ENCODE results near the gene ARRB1. TPM values are rescaled to one million over a fixed set of nuclear protein-coding genes. Genes with fewer than 3 reads are reported as not detected.

The ARRB1 gene
- total RNA-seq (10 to 100 TPM; 45.0 to 47.5 TPM), polyA plus RNA-seq (1 to 10 TPM; 6.6 to 7.9 TPM)

- peaks cover 0 to 12% of the 10 kb centered on the region in 2 donors for H3K36me3 Mint-ChIP-seq
- POLR2A ChIA-PET (ENCODE audit: partially characterized antibody) = interaction anchor here (1.2 to 5.0 kb wide), 8 partner anchors 11 to 76 kb away, joined by 4 to 113 read pairs (median 8); partner anchors contain the start of gene RPS3
- peaks cover 40 to 75% (median 58%) of the 10 kb centered on the region in 4 donors for H3K4me1 Mint-ChIP-seq
- H3K36me3 ChIP-seq (ENCODE audit: insufficient read depth, low read length) = no peaks in the 10 kb centered on the region
- H3K4me3 Mint-ChIP-seq = peak within 1 kb of the TSS; percentile 92 to 96 (median 94)
- DNase-seq = no peak
- intact Hi-C loops (cut with micrococcal nuclease) = loop anchor here (2.0 kb wide), 1 partner anchor 23 kb away; no protein-coding TSS in a partner anchor
- H3K27ac ChIP-seq (ENCODE audit: low read depth, low read length) = peak within 1 kb of the TSS; percentile 75
- no peaks in the 10 kb centered on the region for H3K9me3 ChIP-seq (ENCODE audit: control insufficient read depth in 1 of 2, low read length in 2 of 2)
- H3K4me3 ChIP-seq (ENCODE audit: low read length in 2 of 2) = peak within 1 kb of the TSS; percentile 77 to 83
- H3K27me3 ChIP-seq (ENCODE audit: insufficient read depth, low read length) = no peaks in the 10 kb centered on the region
- CTCF ChIA-PET (ENCODE audit: partially characterized antibody) = interaction anchor here (0.6 to 6.6 kb wide), 8 partner anchors 9 to 81 kb away, joined by 3 to 43 read pairs (median 4); no protein-coding TSS in a partner anchor
- H3K9me3 Mint-ChIP-seq = no peaks in the 10 kb centered on the region
- H3K4me1 ChIP-seq (ENCODE audit: insufficient read depth, low read length) = peaks cover 54% of the 10 kb centered on the region
- peak within 1 kb of the TSS; percentile 87 to 98 (median 94) for H3K27ac Mint-ChIP-seq
- no peaks in the 10 kb centered on the region for H3K27me3 Mint-ChIP-seq
Measured at GRCh38 chr11:75351541-75351790, at the start of gene ARRB1. TSS of gene ARRB1 (minus strand) at chr11:75351661. CDS start at chr11:75351607, 54 bp downstream.

- H3K27me3 ChIP-seq (ENCODE audit: insufficient read depth, low read length) = no peaks in the 10 kb centered on the region
- no peaks in the 10 kb centered on the region for H3K9me3 ChIP-seq (ENCODE audit: control insufficient read depth in 1 of 2, low read length in 2 of 2)
- H3K4me3 Mint-ChIP-seq = peak overlapping the region; percentile 88 to 98 (median 96)
- intact Hi-C loops (cut with micrococcal nuclease) = no loop called here
- H3K36me3 Mint-ChIP-seq = peaks cover 42 to 58% of the 10 kb centered on the region in 2 donors
- H3K4me1 ChIP-seq (ENCODE audit: insufficient read depth, low read length) = peaks cover 43% of the 10 kb centered on the region
- no peaks in the 10 kb centered on the region for H3K9me3 Mint-ChIP-seq
- H3K36me3 ChIP-seq (ENCODE audit: insufficient read depth, low read length) = peaks cover 45% of the 10 kb centered on the region
- H3K27me3 Mint-ChIP-seq = peaks cover 0 to 1% of the 10 kb centered on the region in 2 donors
- peak overlapping the region; percentile 96 to 99 (median 98) for H3K27ac Mint-ChIP-seq
- H3K4me1 Mint-ChIP-seq = peaks cover 31 to 57% (median 41%) of the 10 kb centered on the region in 4 donors
- H3K4me3 ChIP-seq (ENCODE audit: low read length in 2 of 2) = peak overlapping the region; percentile 71 to 93
- peak; percentile 37 to 60 (median 45) for DNase-seq
- POLR2A ChIA-PET (ENCODE audit: partially characterized antibody) = interaction anchor here (0.6 to 6.2 kb wide), 26 partner anchors 8 to 451 kb away, joined by 3 to 39 read pairs (median 4); partner anchors contain the start of genes GDPD5, NEU3, SERPINH1 and SPCS2
- CTCF ChIA-PET (ENCODE audit: partially characterized antibody) = interaction anchor here (0.6 to 6.3 kb wide), 21 partner anchors 8 to 133 kb away, joined by 3 to 45 read pairs (median 5); partner anchors contain the start of gene GDPD5
- peak overlapping the region; percentile 83 for H3K27ac ChIP-seq (ENCODE audit: low read depth, low read length)
Measured at GRCh38 chr11:75400146-75400865, 48.8 kb upstream of the ARRB1 start.

- peak within 1 kb of the TSS; percentile 88 to 98 (median 96) for H3K4me3 Mint-ChIP-seq
- peaks cover 37 to 51% of the 10 kb centered on the region in 2 donors for H3K36me3 Mint-ChIP-seq
- H3K4me1 Mint-ChIP-seq = peaks cover 31 to 55% (median 40%) of the 10 kb centered on the region in 4 donors
- H3K27ac ChIP-seq (ENCODE audit: low read depth, low read length) = peak within 1 kb of the TSS; percentile 83
- no peaks in the 10 kb centered on the region for H3K9me3 ChIP-seq (ENCODE audit: control insufficient read depth in 1 of 2, low read length in 2 of 2)
- peaks cover 0 to 1% of the 10 kb centered on the region in 2 donors for H3K27me3 Mint-ChIP-seq
- CTCF ChIA-PET (ENCODE audit: partially characterized antibody) = interaction anchor here (0.6 to 6.3 kb wide), 19 partner anchors 9 to 133 kb away, joined by 3 to 45 read pairs (median 6); partner anchors contain the start of gene GDPD5
- peak within 1 kb of the TSS; percentile 96 to 99 (median 98) for H3K27ac Mint-ChIP-seq
- peaks cover 37% of the 10 kb centered on the region for H3K36me3 ChIP-seq (ENCODE audit: insufficient read depth, low read length)
- H3K9me3 Mint-ChIP-seq = no peaks in the 10 kb centered on the region
- peak; percentile 87 to 89 (median 88) for DNase-seq
- H3K4me1 ChIP-seq (ENCODE audit: insufficient read depth, low read length) = peaks cover 38% of the 10 kb centered on the region
- POLR2A ChIA-PET (ENCODE audit: partially characterized antibody) = interaction anchor here (0.6 to 6.2 kb wide), 24 partner anchors 9 to 451 kb away, joined by 3 to 39 read pairs (median 4); partner anchors contain the start of genes ARRB1, GDPD5, NEU3 and SERPINH1
- H3K4me3 ChIP-seq (ENCODE audit: low read length in 2 of 2) = peak within 1 kb of the TSS; percentile 71 to 93
- H3K27me3 ChIP-seq (ENCODE audit: insufficient read depth, low read length) = no peaks in the 10 kb centered on the region
- intact Hi-C loops (cut with micrococcal nuclease) = loop anchor here (1.0 kb wide), 4 partner anchors 11 to 450 kb away; partner anchors contain the start of genes SPCS2 and XRRA1
Measured at GRCh38 chr11:75399344-75400145, 48.1 kb upstream of the ARRB1 start, which contains the start of gene RPS3. TSS of gene RPS3 (plus strand) at chr11:75399518. CDS start at chr11:75399548, 30 bp downstream.

- Mint-ChIP-seq H3K36me3 (peaks cover 30 to 45% of the 10 kb centered on the region in 2 donors), H3K27me3 (peaks cover 0 to 1% of the 10 kb centered on the region in 2 donors), H3K4me3 (peak overlapping the region in 6 of 8 donors; percentile 88 to 98 (median 96)), H3K9me3 (peaks cover 0 to 2% (median 0%) of the 10 kb centered on the region in 8 donors), H3K27ac (peak overlapping the region; percentile 96 to 99 (median 98)), H3K4me1 (peaks cover 26 to 49% (median 36%) of the 10 kb centered on the region in 4 donors)
- Histone ChIP-seq H3K27ac (ENCODE audit: low read depth, low read length) (no peak overlapping the region), H3K36me3 (ENCODE audit: insufficient read depth, low read length) (peaks cover 31% of the 10 kb centered on the region), H3K4me3 (ENCODE audit: low read length in 2 of 2) (no peak overlapping the region), H3K9me3 (ENCODE audit: control insufficient read depth in 1 of 2, low read length in 2 of 2) (no peaks in the 10 kb centered on the region), H3K27me3 (ENCODE audit: insufficient read depth, low read length) (no peaks in the 10 kb centered on the region), H3K4me1 (ENCODE audit: insufficient read depth, low read length) (peaks cover 32% of the 10 kb centered on the region)
- CTCF ChIA-PET (ENCODE audit: partially characterized antibody) = interaction anchor here (1.2 to 6.3 kb wide), 6 partner anchors 9 to 133 kb away, joined by 3 to 45 read pairs (median 8); partner anchors contain the start of gene GDPD5
- no peak for DNase-seq
- intact Hi-C loops (cut with micrococcal nuclease) = loop anchor here (1.0 kb wide), 4 partner anchors 11 to 450 kb away; partner anchors contain the start of genes SPCS2 and XRRA1
- POLR2A ChIA-PET (ENCODE audit: partially characterized antibody) = interaction anchor here (1.0 to 6.2 kb wide), 7 partner anchors 31 to 127 kb away, joined by 3 to 39 read pairs (median 9); partner anchors contain the start of genes ARRB1 and GDPD5
Measured at GRCh38 chr11:75398906-75399305, 47.4 kb upstream of the ARRB1 start.

GRCh38 chr11:75394085-75394840 lies 42.8 kb upstream of the ARRB1 start:
- intact Hi-C loops (cut with micrococcal nuclease) = no loop called here
- H3K27me3 ChIP-seq (ENCODE audit: insufficient read depth, low read length) = no peaks in the 10 kb centered on the region
- no peak for DNase-seq
- H3K27ac ChIP-seq (ENCODE audit: low read depth, low read length) = no peak overlapping the region
- H3K36me3 ChIP-seq (ENCODE audit: insufficient read depth, low read length) = no peaks in the 10 kb centered on the region
- Mint-ChIP-seq H3K9me3 (peaks cover 0 to 2% (median 0%) of the 10 kb centered on the region in 8 donors), H3K4me3 (no peak overlapping the region), H3K27me3 (peaks cover 3 to 5% of the 10 kb centered on the region in 2 donors), H3K4me1 (peaks cover 2 to 3% (median 2%) of the 10 kb centered on the region in 4 donors), H3K27ac (peak overlapping the region in 1 of 7 donors; percentile 27), H3K36me3 (peaks cover 0 to under 1% of the 10 kb centered on the region in 2 donors)
- H3K9me3 ChIP-seq (ENCODE audit: control insufficient read depth in 1 of 2, low read length in 2 of 2) = no peaks in the 10 kb centered on the region
- H3K4me3 ChIP-seq (ENCODE audit: low read length in 2 of 2) = no peak overlapping the region
- H3K4me1 ChIP-seq (ENCODE audit: insufficient read depth, low read length) = no peaks in the 10 kb centered on the region
- ChIA-PET POLR2A (ENCODE audit: partially characterized antibody) (no interaction called here), CTCF (ENCODE audit: partially characterized antibody) (interaction anchor here (1.1 to 14.8 kb wide), 4 partner anchors 14 to 139 kb away, joined by 3 to 183 read pairs (median 4); no protein-coding TSS in a partner anchor)

- ChIA-PET CTCF (ENCODE audit: partially characterized antibody) (interaction anchor here (0.8 to 14.8 kb wide), 19 partner anchors 9 to 479 kb away, joined by 3 to 614 read pairs (median 8); partner anchors contain the start of genes GDPD5 and RPS3), POLR2A (ENCODE audit: partially characterized antibody) (no interaction called here)
- no peak for DNase-seq
- H3K9me3 ChIP-seq (ENCODE audit: control insufficient read depth in 1 of 2, low read length in 2 of 2) = no peaks in the 10 kb centered on the region
- Mint-ChIP-seq H3K27ac (no peak overlapping the region), H3K27me3 (peaks cover 4% of the 10 kb centered on the region in 2 donors), H3K36me3 (no peaks in the 10 kb centered on the region), H3K4me1 (no peaks in the 10 kb centered on the region), H3K4me3 (no peak overlapping the region), H3K9me3 (peaks cover 0 to 2% (median 0%) of the 10 kb centered on the region in 8 donors)
- peaks cover 6% of the 10 kb centered on the region for H3K4me1 ChIP-seq (ENCODE audit: insufficient read depth, low read length)
- no peaks in the 10 kb centered on the region for H3K36me3 ChIP-seq (ENCODE audit: insufficient read depth, low read length)
- H3K4me3 ChIP-seq (ENCODE audit: low read length in 2 of 2) = no peak overlapping the region
- H3K27ac ChIP-seq (ENCODE audit: low read depth, low read length) = no peak overlapping the region
- intact Hi-C loops (cut with micrococcal nuclease) = loop anchor here (2.0 kb wide), 1 partner anchor 477 kb away; no protein-coding TSS in a partner anchor
- H3K27me3 ChIP-seq (ENCODE audit: insufficient read depth, low read length) = no peaks in the 10 kb centered on the region
Measured at GRCh38 chr11:75389925-75390324, 38.5 kb upstream of the ARRB1 start.
